HepG2 (cell line): Measurements from ENCODE around the gene SLC25A22. TPM values are rescaled to one million over a fixed set of nuclear protein-coding genes. Genes with fewer than 3 reads are reported as not detected.
A peak's percentile ranks its signal among the peaks of the same experiment; 100 is the strongest.

Experiments
- BHLHE40 ChIP-seq: IDR thresholded peaks from 2 replicates; pipeline ENCODE4 v1.6.1; 2011; ENCODE audit warnings: low read length, improper control_type of control experiment
- HNRNPL ChIP-seq: fragments of 200-400 bp; formaldehyde crosslinking; IDR thresholded peaks from 2 replicates; pipeline ENCODE4 v1.6.1; 2017; ENCODE audit warnings: mild to moderate bottlenecking, low read depth, low read length
- MYC ChIP-seq: sonication (generic); formaldehyde crosslinking; IDR thresholded peaks from 2 replicates; pipeline ENCODE4 v1.9.0; 2021; ENCODE audit warnings: missing genetic modification reagents, borderline replicate concordance
- NCOR1 ChIP-seq: fragments of 200-600 bp; sonication (generic); IDR thresholded peaks from 2 replicates; pipeline ENCODE4 v1.7.0; 2017; ENCODE audit warnings: antibody characterized with exemption, low read length, borderline replicate concordance
- RBFOX2 ChIP-seq: fragments of 200-400 bp; formaldehyde crosslinking; IDR thresholded peaks from 2 replicates; pipeline ENCODE4 v1.6.1; 2017; ENCODE audit warnings: low read depth, mild to moderate bottlenecking, low read length
- RBM22 ChIP-seq: fragments of 200-400 bp; formaldehyde crosslinking; optimal IDR thresholded peaks from 2 replicates; pipeline ENCODE3; 2017; ENCODE audit warnings: mild to moderate bottlenecking, low read length, moderate library complexity
- RXRB ChIP-seq: IDR thresholded peaks from 2 replicates; pipeline ENCODE4 v1.6.1; 2016; ENCODE audit warnings: borderline replicate concordance, missing genetic modification reagents, missing compliant biosample characterization
- TP53 ChIP-seq: sonication (generic); formaldehyde crosslinking; conservative IDR thresholded peaks from 2 replicates; pipeline ENCODE4 v1.4.0; 2020; ENCODE audit warnings: missing genetic modification reagents
- ZFP62 ChIP-seq: sonication (generic); formaldehyde crosslinking; IDR thresholded peaks from 2 replicates; pipeline ENCODE4 v1.4.0; 2020; ENCODE audit warnings: missing genetic modification reagents
- ZNF558 ChIP-seq: sonication (generic); formaldehyde crosslinking; IDR thresholded peaks from 2 replicates; pipeline ENCODE4 v1.9.0; 2022; ENCODE audit warnings: mild to moderate bottlenecking, missing genetic modification reagents, borderline replicate concordance
- ZNF713 ChIP-seq: sonication (generic); formaldehyde crosslinking; IDR thresholded peaks from 2 replicates; pipeline ENCODE4 v1.4.0; 2020; ENCODE audit warnings: mild to moderate bottlenecking, missing genetic modification reagents
- ZNF788 ChIP-seq: sonication (generic); formaldehyde crosslinking; IDR thresholded peaks from 2 replicates; pipeline ENCODE4 v1.5.0; 2020; ENCODE audit warnings: mild to moderate bottlenecking, missing genetic modification reagents, borderline replicate concordance
- ZSCAN9 ChIP-seq: IDR thresholded peaks from 2 replicates; pipeline ENCODE4 v1.6.1; 2016; ENCODE audit warnings: borderline replicate concordance
- polyA plus RNA-seq, 8 experiments: library from polyadenylated mRNA; depleted of rRNA in 3 of 8; stranded (reverse) in 7 of 8; unstranded in 1 of 8; fragments of >200 nt; fragmentation: Illumina TruSeq in 4 of 8; extraction: Trizol in 4 of 8; gene quantifications; 2 replicates each; pipeline versions ENCODE4 v1.2.1 to v1.2.3, GENCODE V29; 2011 to 2016; ENCODE audit warnings: low read depth in 4 of 8, missing spikeins in 1 of 8, mixed read lengths in 1 of 8; ENCODE audit not compliant: insufficient read depth in 1 of 8
- total RNA-seq, 5 experiments: library from RNA; depleted of rRNA; stranded (reverse); fragments of >200 nt; fragmentation: Illumina TruSeq; extraction: Trizol; gene quantifications; 2 replicates each; pipeline ENCODE4 v1.2.3, GENCODE V29; 2016; ENCODE audit warnings: low read depth in 1 of 5
- TF ChIP-seq, protein P1 (sequence below): sonication (generic); formaldehyde crosslinking; IDR thresholded peaks from 2 replicates; pipeline ENCODE4 v1.5.1; 2020; ENCODE audit warnings: missing genetic modification reagents, mild to moderate bottlenecking, borderline replicate concordance
- TF ChIP-seq, protein P2 (sequence below): sonication (generic); formaldehyde crosslinking; IDR thresholded peaks from 2 replicates; pipeline ENCODE4 v1.8.0; 2022; ENCODE audit warnings: missing genetic modification reagents, mild to moderate bottlenecking, borderline replicate concordance
- TF ChIP-seq, protein P3 (sequence below): sonication (generic); formaldehyde crosslinking; IDR thresholded peaks from 2 replicates; pipeline ENCODE4 v1.4.0; 2020; ENCODE audit warnings: mild to moderate bottlenecking, missing genetic modification reagents
- TF ChIP-seq, protein P4 (sequence below): sonication (generic); formaldehyde crosslinking; IDR thresholded peaks from 2 replicates; pipeline ENCODE4 v1.4.0; 2020; ENCODE audit warnings: missing genetic modification reagents

The SLC25A22 gene
- total and polyA plus RNA-seq, 2 of the 13 experiments (the other 11 are each of a cell fraction or from before 2014, with no cell fraction given), result 12.4 to 19.2 TPM

DNA sequence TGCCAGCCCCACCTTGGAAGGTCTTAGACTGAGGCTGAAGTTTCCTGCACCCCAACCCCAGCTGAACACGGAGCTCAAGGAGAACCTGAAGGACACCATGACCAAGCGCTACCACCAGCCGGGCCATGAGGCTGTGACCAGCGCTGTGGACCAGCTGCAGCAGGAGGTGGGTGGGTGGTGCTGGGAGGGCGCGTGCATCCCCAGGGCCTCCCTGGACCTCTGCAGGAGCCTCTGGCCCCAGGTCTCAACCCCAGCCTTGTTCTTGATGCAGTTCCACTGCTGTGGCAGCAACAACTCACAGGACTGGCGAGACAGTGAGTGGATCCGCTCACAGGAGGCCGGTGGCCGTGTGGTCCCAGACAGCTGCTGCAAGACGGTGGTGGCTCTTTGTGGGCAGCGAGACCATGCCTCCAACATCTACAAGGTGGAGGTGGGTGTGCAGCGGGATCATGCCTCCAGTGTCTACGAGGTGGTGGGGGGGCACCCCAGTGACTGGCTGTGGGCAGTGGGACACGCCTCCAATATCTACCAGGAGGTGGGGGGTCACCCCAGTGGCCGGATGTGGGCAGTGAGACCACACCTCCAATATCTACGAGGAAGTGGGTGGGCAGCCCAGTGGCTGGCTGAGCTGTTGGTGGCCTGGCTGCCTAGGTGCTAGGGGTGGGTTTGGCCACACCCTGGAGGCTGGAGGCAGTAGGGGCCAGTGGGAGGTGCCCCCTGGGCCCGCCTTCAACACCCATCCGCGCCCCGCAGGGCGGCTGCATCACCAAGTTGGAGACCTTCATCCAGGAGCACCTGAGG, 39.3 kb upstream of the SLC25A22 start (continued):
- TF ChIP-seq ZSCAN9 (no peak), RXRB (CRISPR knock-in tag) (no peak), ZNF558 (CRISPR knock-in tag) (no peak), HNRNPL (0 out of 2 replicates have a peak, but pooled peaks have one; percentile 30), TP53 (CRISPR knock-in tag) (no peak), BHLHE40 (no peak), NCOR1 (no peak), ZNF713 (CRISPR knock-in tag) (no peak), RBFOX2 (peak; percentile 75), MYC (CRISPR knock-in tag) (no peak), ZFP62 (CRISPR knock-in tag) (no peak), ZNF788 (CRISPR knock-in tag) (no peak), RBM22 (peak; percentile 87)
- TF ChIP-seq, protein P1, sequence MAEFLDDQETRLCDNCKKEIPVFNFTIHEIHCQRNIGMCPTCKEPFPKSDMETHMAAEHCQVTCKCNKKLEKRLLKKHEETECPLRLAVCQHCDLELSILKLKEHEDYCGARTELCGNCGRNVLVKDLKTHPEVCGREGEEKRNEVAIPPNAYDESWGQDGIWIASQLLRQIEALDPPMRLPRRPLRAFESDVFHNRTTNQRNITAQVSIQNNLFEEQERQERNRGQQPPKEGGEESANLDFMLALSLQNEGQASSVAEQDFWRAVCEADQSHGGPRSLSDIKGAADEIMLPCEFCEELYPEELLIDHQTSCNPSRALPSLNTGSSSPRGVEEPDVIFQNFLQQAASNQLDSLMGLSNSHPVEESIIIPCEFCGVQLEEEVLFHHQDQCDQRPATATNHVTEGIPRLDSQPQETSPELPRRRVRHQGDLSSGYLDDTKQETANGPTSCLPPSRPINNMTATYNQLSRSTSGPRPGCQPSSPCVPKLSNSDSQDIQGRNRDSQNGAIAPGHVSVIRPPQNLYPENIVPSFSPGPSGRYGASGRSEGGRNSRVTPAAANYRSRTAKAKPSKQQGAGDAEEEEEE (CRISPR knock-in tag), result no peak
- TF ChIP-seq, protein P2, sequence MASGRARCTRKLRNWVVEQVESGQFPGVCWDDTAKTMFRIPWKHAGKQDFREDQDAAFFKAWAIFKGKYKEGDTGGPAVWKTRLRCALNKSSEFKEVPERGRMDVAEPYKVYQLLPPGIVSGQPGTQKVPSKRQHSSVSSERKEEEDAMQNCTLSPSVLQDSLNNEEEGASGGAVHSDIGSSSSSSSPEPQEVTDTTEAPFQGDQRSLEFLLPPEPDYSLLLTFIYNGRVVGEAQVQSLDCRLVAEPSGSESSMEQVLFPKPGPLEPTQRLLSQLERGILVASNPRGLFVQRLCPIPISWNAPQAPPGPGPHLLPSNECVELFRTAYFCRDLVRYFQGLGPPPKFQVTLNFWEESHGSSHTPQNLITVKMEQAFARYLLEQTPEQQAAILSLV, result no peak
- TF ChIP-seq, protein P3, sequence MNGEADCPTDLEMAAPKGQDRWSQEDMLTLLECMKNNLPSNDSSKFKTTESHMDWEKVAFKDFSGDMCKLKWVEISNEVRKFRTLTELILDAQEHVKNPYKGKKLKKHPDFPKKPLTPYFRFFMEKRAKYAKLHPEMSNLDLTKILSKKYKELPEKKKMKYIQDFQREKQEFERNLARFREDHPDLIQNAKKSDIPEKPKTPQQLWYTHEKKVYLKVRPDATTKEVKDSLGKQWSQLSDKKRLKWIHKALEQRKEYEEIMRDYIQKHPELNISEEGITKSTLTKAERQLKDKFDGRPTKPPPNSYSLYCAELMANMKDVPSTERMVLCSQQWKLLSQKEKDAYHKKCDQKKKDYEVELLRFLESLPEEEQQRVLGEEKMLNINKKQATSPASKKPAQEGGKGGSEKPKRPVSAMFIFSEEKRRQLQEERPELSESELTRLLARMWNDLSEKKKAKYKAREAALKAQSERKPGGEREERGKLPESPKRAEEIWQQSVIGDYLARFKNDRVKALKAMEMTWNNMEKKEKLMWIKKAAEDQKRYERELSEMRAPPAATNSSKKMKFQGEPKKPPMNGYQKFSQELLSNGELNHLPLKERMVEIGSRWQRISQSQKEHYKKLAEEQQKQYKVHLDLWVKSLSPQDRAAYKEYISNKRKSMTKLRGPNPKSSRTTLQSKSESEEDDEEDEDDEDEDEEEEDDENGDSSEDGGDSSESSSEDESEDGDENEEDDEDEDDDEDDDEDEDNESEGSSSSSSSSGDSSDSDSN (CRISPR knock-in tag), result no peak
- TF ChIP-seq, protein P4, sequence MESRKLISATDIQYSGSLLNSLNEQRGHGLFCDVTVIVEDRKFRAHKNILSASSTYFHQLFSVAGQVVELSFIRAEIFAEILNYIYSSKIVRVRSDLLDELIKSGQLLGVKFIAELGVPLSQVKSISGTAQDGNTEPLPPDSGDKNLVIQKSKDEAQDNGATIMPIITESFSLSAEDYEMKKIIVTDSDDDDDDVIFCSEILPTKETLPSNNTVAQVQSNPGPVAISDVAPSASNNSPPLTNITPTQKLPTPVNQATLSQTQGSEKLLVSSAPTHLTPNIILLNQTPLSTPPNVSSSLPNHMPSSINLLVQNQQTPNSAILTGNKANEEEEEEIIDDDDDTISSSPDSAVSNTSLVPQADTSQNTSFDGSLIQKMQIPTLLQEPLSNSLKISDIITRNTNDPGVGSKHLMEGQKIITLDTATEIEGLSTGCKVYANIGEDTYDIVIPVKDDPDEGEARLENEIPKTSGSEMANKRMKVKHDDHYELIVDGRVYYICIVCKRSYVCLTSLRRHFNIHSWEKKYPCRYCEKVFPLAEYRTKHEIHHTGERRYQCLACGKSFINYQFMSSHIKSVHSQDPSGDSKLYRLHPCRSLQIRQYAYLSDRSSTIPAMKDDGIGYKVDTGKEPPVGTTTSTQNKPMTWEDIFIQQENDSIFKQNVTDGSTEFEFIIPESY (CRISPR knock-in tag), result peak; percentile 89
